GM23338 (cell line): ENCODE results near the gene PHF8. TPM values are rescaled to one million over a fixed set of nuclear protein-coding genes. Genes with fewer than 3 reads are reported as not detected.

ENCODE experiments used
- ATAC-seq: fragments of 200-7000 bp; cut with Tn5 transposase; 3 replicates; pipeline ENCODE4 v1.9.1; 2020
- DNase-seq: peaks from one replicate; pipeline ENCODE4 v3.0.0-alpha.2; 2015; ENCODE audit warnings: low spot score
- H2AFZ ChIP-seq: fragments of 200-600 bp; sonication (generic); 2 replicates; pipeline ENCODE4 v1.8.0; 2016; ENCODE audit warnings: antibody characterized with exemption, mild to moderate bottlenecking, moderate library complexity
- H3F3A ChIP-seq: fragments of 200-600 bp; sonication (generic); replicated peaks from 2 replicates; pipeline ENCODE4 v1.8.0; 2017; ENCODE audit warnings: antibody characterized with exemption, mixed run types, low read depth
- H3K27ac ChIP-seq: fragments of 200-600 bp; sonication (generic); 2 replicates; pipeline ENCODE4 v1.6.1; 2016; ENCODE audit warnings: low read depth
- H3K27me3 ChIP-seq: fragments of 200-600 bp; sonication (generic); 2 replicates; pipeline ENCODE4 v1.8.0; 2016; ENCODE audit warnings: mild to moderate bottlenecking, mixed run types, moderate library complexity; ENCODE audit not compliant: insufficient read depth
- H3K36me3 ChIP-seq: fragments of 200-600 bp; sonication (generic); 2 replicates; pipeline ENCODE4 v1.8.0; 2016; ENCODE audit warnings: mild to moderate bottlenecking; ENCODE audit not compliant: insufficient read depth
- H3K4me1 ChIP-seq: fragments of 200-600 bp; sonication (generic); 2 replicates; pipeline ENCODE4 v1.8.0; 2016; ENCODE audit warnings: mild to moderate bottlenecking, moderate library complexity; ENCODE audit not compliant: insufficient read depth
- H3K4me2 ChIP-seq: fragments of 200-600 bp; sonication (generic); 2 replicates; pipeline ENCODE4 v1.7.1; 2017; ENCODE audit warnings: mixed run types
- H3K4me3 ChIP-seq: fragments of 200-600 bp; sonication (generic); 2 replicates; pipeline ENCODE4 v1.6.1; 2016; ENCODE audit warnings: mixed run types
- H3K79me2 ChIP-seq: fragments of 200-600 bp; sonication (generic); replicated peaks from 2 replicates; pipeline ENCODE4 v1.8.0; 2017; ENCODE audit warnings: mild to moderate bottlenecking; ENCODE audit not compliant: insufficient read depth
- H3K9me2 ChIP-seq: fragments of 200-600 bp; sonication (generic); 2 replicates; pipeline ENCODE4 v1.8.0; 2017; ENCODE audit not compliant: insufficient read depth
- H4K20me1 ChIP-seq: fragments of 200-600 bp; sonication (generic); replicated peaks from 2 replicates; pipeline ENCODE4 v1.8.0; 2017; ENCODE audit warnings: mild to moderate bottlenecking; ENCODE audit not compliant: insufficient read depth
- H3K27ac Mint-ChIP-seq: 2 replicates; pipeline ENCODE4 v1.8.0; 2020; ENCODE audit warnings: inconsistent platforms, mild to moderate bottlenecking, moderate library complexity, mixed read lengths
- H3K27me3 Mint-ChIP-seq: 3 replicates; pipeline ENCODE4 v1.8.0; 2022; ENCODE audit warnings: low read depth, mild to moderate bottlenecking, moderate library complexity, mixed read lengths, inconsistent platforms; ENCODE audit not compliant: insufficient read depth, poor library complexity
- H3K36me3 Mint-ChIP-seq: 3 replicates; pipeline ENCODE4 v1.8.0; 2021; ENCODE audit warnings: low read depth, mild to moderate bottlenecking, inconsistent platforms, moderate library complexity, mixed read lengths
- H3K4me1 Mint-ChIP-seq: 3 replicates; pipeline ENCODE4 v1.8.0; 2020; ENCODE audit warnings: mild to moderate bottlenecking, inconsistent platforms, mixed read lengths
- H3K4me3 Mint-ChIP-seq: 3 replicates; pipeline ENCODE4 v1.8.0; 2021; ENCODE audit warnings: moderate library complexity, mild to moderate bottlenecking, inconsistent platforms, mixed read lengths
- H3K9me3 Mint-ChIP-seq: 3 replicates; pipeline ENCODE4 v1.8.0; 2020; ENCODE audit warnings: moderate library complexity, mild to moderate bottlenecking, inconsistent platforms, mixed read lengths
- CREB1 ChIP-seq: fragments of 250-450 bp; sonication (Bioruptor Pico); IDR thresholded peaks from 2 replicates; pipeline ENCODE4 v1.5.0; 2020; ENCODE audit warnings: low read depth, mild to moderate bottlenecking, moderate library complexity
- CTCF ChIP-seq, 2 experiments: fragments of 200-600 bp in 1 of 2; sonication (generic) in 1 of 2; conservative IDR thresholded peaks; 2 replicates each; pipeline versions ENCODE4 v1.5.1 to v1.6.1; 2016 to 2017; ENCODE audit warnings: antibody characterized with exemption in 2 of 2, low read depth in 2 of 2, mild to moderate bottlenecking in 2 of 2, moderate library complexity in 1 of 2
- EZH2 ChIP-seq: fragments of 200-600 bp; sonication (generic); IDR thresholded peaks from one replicate; pipeline ENCODE4 v1.8.0; 2017; ENCODE audit warnings: antibody characterized with exemption, mild to moderate bottlenecking, low read depth; ENCODE audit not compliant: unreplicated experiment
- EZH2phosphoT487 ChIP-seq: fragments of 200-600 bp; sonication (generic); IDR thresholded peaks from one replicate; pipeline ENCODE4 v1.8.1; 2018; ENCODE audit warnings: antibody characterized with exemption; ENCODE audit not compliant: unreplicated experiment
- JUNB ChIP-seq: IDR thresholded peaks from one replicate; pipeline ENCODE4 v1.6.1; 2016; ENCODE audit warnings: antibody characterized with exemption; ENCODE audit not compliant: unreplicated experiment
- NANOG ChIP-seq: IDR thresholded peaks from 2 replicates; pipeline ENCODE4 v1.6.1; 2016; ENCODE audit warnings: antibody characterized with exemption, borderline replicate concordance
- POLR2AphosphoS5 ChIP-seq: IDR thresholded peaks from 2 replicates; pipeline ENCODE4 v1.6.1; 2016; ENCODE audit warnings: antibody characterized with exemption, low read depth
- REST ChIP-seq: IDR thresholded peaks from one replicate; pipeline ENCODE4 v1.6.1; 2018; ENCODE audit warnings: antibody characterized with exemption; ENCODE audit not compliant: unreplicated experiment
- ZNF331 ChIP-seq: fragments of 250-450 bp; sonication (Bioruptor Pico); IDR thresholded peaks from 2 replicates; pipeline ENCODE4 v1.5.0; 2020; ENCODE audit warnings: low read depth, mild to moderate bottlenecking, moderate library complexity
- ZNF462 ChIP-seq: fragments of 250-450 bp; sonication (Bioruptor Pico); IDR thresholded peaks from 2 replicates; pipeline ENCODE4 v1.5.0; 2020; ENCODE audit warnings: mild to moderate bottlenecking, moderate library complexity
- polyA plus RNA-seq: library from polyadenylated mRNA; unstranded; fragments of >200 nt; fragmentation: Nextera tagmentation; extraction: Ambion mirVana; gene quantifications from 2 replicates; pipeline ENCODE4 v1.2.1, GENCODE V29; 2016
- total RNA-seq: library from RNA; depleted of rRNA; stranded (reverse); fragments of >200 nt; shearing (Covaris generic); gene quantifications from 2 replicates; pipeline ENCODE4 v1.2.3, GENCODE V29; 2014

The PHF8 gene
- total and polyA plus RNA-seq, 2 experiments from 2014 or later: 12.8 to 30.6 TPM

- no peak overlapping the region for H3K4me3 ChIP-seq
- Mint-ChIP-seq H3K36me3 (no peaks in the 10 kb centered on the region), H3K4me1 (no peaks in the 10 kb centered on the region), H3K9me3 (no peaks in the 10 kb centered on the region), H3K27ac (no peak overlapping the region), H3K4me3 (no peak overlapping the region), H3K27me3 (no peaks in the 10 kb centered on the region)
- H3K9me2 ChIP-seq: no peaks in the 10 kb centered on the region
- H3K4me1 ChIP-seq: no peaks in the 10 kb centered on the region
- DNase-seq: no peak
- no peaks in the 10 kb centered on the region for H4K20me1 ChIP-seq
- H2AFZ ChIP-seq: no peak overlapping the region
- no peaks in the 10 kb centered on the region for H3K79me2 ChIP-seq
- no peak overlapping the region for H3K27ac ChIP-seq
- TF ChIP-seq CREB1 (CRISPR knock-in tag): no peak
- no peak for TF ChIP-seq JUNB
- TF ChIP-seq REST: no peak
- no peak for TF ChIP-seq POLR2AphosphoS5
- no peak for TF ChIP-seq CTCF (conservative IDR thresholded peaks at IDR 0.05; ENCODE audit: low read depth in 2 of 2)
- no peak for TF ChIP-seq EZH2phosphoT487
- no peak for TF ChIP-seq NANOG
- no peak for TF ChIP-seq ZNF331 (CRISPR knock-in tag)
- no peak for TF ChIP-seq EZH2
- no peaks in the 10 kb centered on the region for H3K36me3 ChIP-seq
- ATAC-seq: no peak
- no peak overlapping the region for H3K4me2 ChIP-seq
- no peaks in the 10 kb centered on the region for H3F3A ChIP-seq
- no peaks in the 10 kb centered on the region for H3K27me3 ChIP-seq
Observed at GRCh38 chrX:53930515-53931380, 113.5 kb downstream of the PHF8 start.

- DNase-seq (no peak), ATAC-seq (no peak)
- Histone ChIP-seq H3K9me2 (no peaks in the 10 kb centered on the region), H3K79me2 (no peaks in the 10 kb centered on the region), H2AFZ (no peak overlapping the region), H4K20me1 (no peaks in the 10 kb centered on the region), H3K4me1 (no peaks in the 10 kb centered on the region), H3K4me3 (no peak overlapping the region), H3K27ac (no peak overlapping the region), H3K36me3 (no peaks in the 10 kb centered on the region), H3K27me3 (no peaks in the 10 kb centered on the region), H3F3A (no peaks in the 10 kb centered on the region), H3K4me2 (no peak overlapping the region)
- Mint-ChIP-seq H3K4me3 (no peak overlapping the region), H3K4me1 (no peaks in the 10 kb centered on the region), H3K27me3 (no peaks in the 10 kb centered on the region), H3K27ac (no peak overlapping the region), H3K36me3 (no peaks in the 10 kb centered on the region), H3K9me3 (no peaks in the 10 kb centered on the region)
- TF ChIP-seq ZNF462 (CRISPR knock-in tag): no peak
- no peak for TF ChIP-seq NANOG
- no peak for TF ChIP-seq JUNB
- no peak for TF ChIP-seq EZH2
Observed at GRCh38 chrX:53926030-53926429, 118.2 kb downstream of the PHF8 start.
